Colonic mucosa (tissue), 4 donors: ENCODE measurements around the gene ARID3B. TPM values are rescaled to one million over a fixed set of nuclear protein-coding genes. Genes with fewer than 3 reads are reported as not detected.

Experiments
- DNase-seq: peaks from one replicate; pipeline ENCODE4 v3.0.0-alpha.2; 2020
- H3K27ac ChIP-seq: fragments of 200-600 bp; one replicate; pipeline ENCODE4 v1.8.0; 2021
- H3K27me3 ChIP-seq: fragments of 200-600 bp; one replicate; pipeline ENCODE4 v1.8.0; 2021
- H3K36me3 ChIP-seq: fragments of 200-600 bp; one replicate; pipeline ENCODE4 v1.8.0; 2021
- H3K4me1 ChIP-seq: fragments of 200-600 bp; one replicate; pipeline ENCODE4 v1.8.0; 2021; ENCODE audit warnings: mild to moderate bottlenecking
- H3K4me3 ChIP-seq: fragments of 200-600 bp; one replicate; pipeline ENCODE4 v1.8.0; 2021
- H3K9ac ChIP-seq, 2 donors: one replicate each; pipeline ENCODE4 v1.7.0; 2013; ENCODE audit warnings: control low read depth in 2 of 2, low read depth in 2 of 2, low read length in 2 of 2
- H3K9me3 ChIP-seq: fragments of 200-600 bp; one replicate; pipeline ENCODE4 v1.8.0; 2021
- CTCF ChIP-seq: fragments of 200-600 bp; IDR thresholded peaks from one replicate; pipeline ENCODE4 v1.8.0; 2022; ENCODE audit warnings: antibody characterized with exemption, mild to moderate bottlenecking
- intact Hi-C: fragments of 100-400 bp; cut with DNase I; formaldehyde crosslinking; loops from one replicate; pipeline ENCODE4 v1.14.1; 2022
- total RNA-seq, 2 donors: library from RNA; stranded (reverse); fragmentation: NEBNext Ultra II Directional in 1 of 2; extraction: Animal tissue kit (Norgen Biotek cat#: 25700) in 1 of 2; gene quantifications; one replicate each; pipeline ENCODE4 v1.2.1, GENCODE V29; 2021
- donor health status: healthy.
- donor health status: DM: no; HTN: no; CAD: no.
- donor health status: DM: no; HTN: no; CAD: no.

The ARID3B gene
- total RNA-seq, 2 donors from 2014 or later = 8.8 to 9.5 TPM

GRCh38 chr15:74630284-74631086 lies 89.5 kb downstream of the ARID3B start:
- Histone ChIP-seq H3K4me1 (no peaks in the 10 kb centered on the region), H3K36me3 (peaks cover 26% of the 10 kb centered on the region), H3K9ac (no peak overlapping the region), H3K27ac (no peak overlapping the region), H3K27me3 (no peaks in the 10 kb centered on the region), H3K4me3 (no peak overlapping the region), H3K9me3 (no peaks in the 10 kb centered on the region)
- intact Hi-C loops = loop anchor here (5.0 to 10.0 kb wide), 2 partner anchors 258 to 324 kb away; partner anchors contain the start of gene RPP25
- no peak for DNase-seq
- no peak for TF ChIP-seq CTCF

DNA sequence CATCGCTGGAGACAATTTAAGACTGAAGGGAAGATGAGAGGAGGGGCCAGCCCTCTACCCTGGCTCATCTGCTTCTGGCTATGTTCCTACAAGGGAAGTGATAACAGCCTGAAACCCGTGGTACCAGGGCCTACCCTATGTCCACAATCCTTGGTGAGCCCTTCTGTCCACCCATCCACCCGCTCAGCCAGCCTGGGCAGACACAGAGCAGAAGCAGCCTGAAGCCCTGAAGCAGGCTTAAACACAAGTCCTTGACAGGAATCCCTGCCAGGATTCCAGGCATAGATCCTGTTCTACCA lies 90.0 kb downstream of the ARID3B start:
- intact Hi-C loops = loop anchor here (5.0 to 10.0 kb wide), 2 partner anchors 259 to 324 kb away; partner anchors contain the start of gene RPP25
- H3K27me3 ChIP-seq = no peaks in the 10 kb centered on the region
- H3K4me3 ChIP-seq = no peak overlapping the region
- H3K36me3 ChIP-seq = peaks cover 24% of the 10 kb centered on the region
- no peak overlapping the region for H3K9ac ChIP-seq
- no peak for DNase-seq
- no peaks in the 10 kb centered on the region for H3K4me1 ChIP-seq
- H3K9me3 ChIP-seq = no peaks in the 10 kb centered on the region
- no peak overlapping the region for H3K27ac ChIP-seq
- TF ChIP-seq CTCF = no peak

DNA sequence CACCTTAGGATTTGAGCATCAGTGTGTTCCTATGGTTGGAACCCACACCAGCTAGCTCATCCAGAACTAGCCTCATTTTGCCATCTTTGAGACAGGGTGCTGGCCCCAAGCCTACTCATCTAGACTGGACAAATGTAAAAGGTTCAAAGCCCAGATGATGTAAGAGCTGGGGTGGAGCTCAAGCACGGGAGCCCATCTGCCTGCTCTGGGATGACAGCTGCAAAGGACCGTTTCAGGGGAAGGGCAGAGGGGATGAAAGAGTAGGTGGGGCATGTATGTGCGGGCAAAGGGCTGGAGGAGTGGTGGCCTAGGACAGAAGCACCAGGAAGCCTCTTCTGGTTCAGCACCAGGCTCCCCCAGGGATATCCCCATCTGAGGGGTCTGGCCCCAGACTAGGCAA lies 90.4 kb downstream of the ARID3B start:
- H3K4me1 ChIP-seq = no peaks in the 10 kb centered on the region
- intact Hi-C loops = loop anchor here (5.0 to 10.0 kb wide), 2 partner anchors 259 to 323 kb away; partner anchors contain the start of gene RPP25
- no peaks in the 10 kb centered on the region for H3K27me3 ChIP-seq
- TF ChIP-seq CTCF = no peak
- no peak for DNase-seq
- H3K9ac ChIP-seq = no peak overlapping the region
- no peaks in the 10 kb centered on the region for H3K9me3 ChIP-seq
- H3K27ac ChIP-seq = no peak overlapping the region
- no peak overlapping the region for H3K4me3 ChIP-seq
- peaks cover 22% of the 10 kb centered on the region for H3K36me3 ChIP-seq

GRCh38 chr15:74631935-74632560 lies 91.0 kb downstream of the ARID3B start:
- peak; percentile 74 for TF ChIP-seq CTCF

DNA sequence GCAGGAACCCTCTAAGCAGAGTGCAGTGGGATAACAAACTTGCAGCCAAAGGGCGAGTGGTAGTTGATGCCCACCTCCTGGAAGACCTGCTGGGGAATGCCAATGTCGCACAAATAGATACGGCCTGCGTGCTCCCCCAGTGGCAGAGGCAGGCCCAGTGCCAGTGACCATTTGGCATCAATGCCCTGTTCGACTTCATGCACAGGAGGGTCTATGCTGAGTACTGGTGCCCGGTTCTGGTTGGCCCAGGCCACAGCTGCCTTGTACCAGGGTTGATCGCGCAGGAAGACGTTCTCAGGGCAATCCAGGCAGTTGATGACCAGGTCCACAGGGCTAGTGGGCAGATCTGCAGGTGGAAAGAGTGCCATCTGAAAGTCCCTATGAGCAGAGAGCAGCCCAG lies 91.6 kb downstream of the ARID3B start:
- no peaks in the 10 kb centered on the region for H3K4me1 ChIP-seq
- no peak for DNase-seq
- no peak for TF ChIP-seq CTCF
- H3K27me3 ChIP-seq = no peaks in the 10 kb centered on the region
- no peaks in the 10 kb centered on the region for H3K9me3 ChIP-seq
- H3K27ac ChIP-seq = no peak overlapping the region
- peaks cover 17% of the 10 kb centered on the region for H3K36me3 ChIP-seq
- H3K4me3 ChIP-seq = no peak overlapping the region
- H3K9ac ChIP-seq = no peak overlapping the region
- intact Hi-C loops = loop anchor here (5.0 to 10.0 kb wide), 2 partner anchors 260 to 322 kb away; partner anchors contain the start of gene RPP25

More at GRCh38 chr15:74631935-74632560, 91.0 kb downstream of the ARID3B start:
- Histone ChIP-seq H3K27ac (no peak overlapping the region), H3K9ac (no peak overlapping the region), H3K9me3 (no peaks in the 10 kb centered on the region), H3K36me3 (peaks cover 23% of the 10 kb centered on the region), H3K4me1 (no peaks in the 10 kb centered on the region), H3K4me3 (no peak overlapping the region), H3K27me3 (no peaks in the 10 kb centered on the region)
- DNase-seq = peak; percentile 69
- intact Hi-C loops = loop anchor here (5.0 to 10.0 kb wide), 2 partner anchors 260 to 323 kb away; partner anchors contain the start of gene RPP25
